HG03159 (cell line): Measurements from ENCODE around the gene MYDGF.

Source experiments
- ATAC-seq: cut with Tn5 transposase; IDR thresholded peaks from one replicate; pipeline ENCODE4 v1.9.1; 2021; ENCODE audit warnings: mild to moderate bottlenecking, moderate library complexity; ENCODE audit not compliant: unreplicated experiment

The MYDGF gene

DNA sequence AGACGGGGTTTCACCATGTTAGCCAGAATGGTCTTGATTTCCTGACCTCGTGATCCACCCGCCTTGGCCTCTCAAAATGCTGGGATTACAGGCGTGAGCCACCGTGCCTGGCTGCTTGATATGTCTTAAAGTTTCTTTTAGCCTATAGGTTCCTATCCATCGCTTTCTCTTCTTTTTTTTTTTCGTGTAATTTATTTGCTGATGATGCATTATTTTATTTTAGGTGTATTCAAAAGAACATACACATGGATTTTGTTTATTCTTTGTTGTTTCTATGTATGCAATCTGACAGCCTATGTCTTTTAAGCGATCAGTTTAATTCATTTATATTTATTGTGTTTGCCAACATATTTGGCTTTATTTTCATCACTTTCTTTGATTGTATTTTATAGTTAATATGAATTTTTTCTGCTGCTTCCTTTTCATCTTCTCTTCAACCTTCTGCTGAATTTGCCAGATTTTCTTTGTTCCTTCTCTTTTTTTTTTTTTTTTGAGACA is 56.8 kb downstream of the MYDGF start:
- ATAC-seq: no peak

- ATAC-seq: no peak
Measured at GRCh38 chr19:4609878-4610511, 60.1 kb downstream of the MYDGF start.
